HG02623 (cell line): Measurements from ENCODE around the gene UNC119B.

Experiments
- ATAC-seq: cut with Tn5 transposase; IDR thresholded peaks from one replicate; pipeline ENCODE4 v1.9.1; 2021; ENCODE audit warnings: moderate library complexity; ENCODE audit not compliant: unreplicated experiment

Gene UNC119B

DNA sequence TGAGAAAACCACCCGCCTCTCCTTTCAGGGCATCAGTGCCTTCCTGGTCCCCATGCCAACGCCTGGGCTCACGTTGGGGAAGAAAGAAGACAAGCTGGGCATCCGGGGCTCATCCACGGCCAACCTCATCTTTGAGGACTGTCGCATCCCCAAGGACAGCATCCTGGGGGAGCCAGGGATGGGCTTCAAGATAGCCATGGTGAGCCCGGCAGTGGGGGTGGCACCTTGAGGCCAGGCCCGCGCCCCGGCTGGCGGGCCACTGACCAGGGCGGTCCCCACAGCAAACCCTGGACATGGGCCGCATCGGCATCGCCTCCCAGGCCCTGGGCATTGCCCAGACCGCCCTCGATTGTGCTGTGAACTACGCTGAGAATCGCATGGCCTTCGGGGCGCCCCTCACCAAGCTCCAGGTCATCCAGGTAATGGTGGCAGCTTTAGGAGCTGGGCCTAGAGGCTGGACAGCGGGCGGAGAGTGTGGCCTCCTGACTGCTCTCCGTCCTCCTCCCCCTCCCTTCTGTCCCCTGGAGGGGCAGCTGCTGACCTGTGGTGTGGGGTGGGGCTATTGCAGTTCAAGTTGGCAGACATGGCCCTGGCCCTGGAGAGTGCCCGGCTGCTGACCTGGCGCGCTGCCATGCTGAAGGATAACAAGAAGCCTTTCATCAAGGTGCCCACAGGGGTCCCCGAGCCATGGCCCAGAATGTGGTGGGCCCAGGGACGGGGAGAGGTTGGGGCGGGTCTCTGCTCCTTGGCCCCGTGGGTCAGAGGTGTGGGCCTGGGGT lies 28.2 kb downstream of the UNC119B start:
- no peak for ATAC-seq

DNA sequence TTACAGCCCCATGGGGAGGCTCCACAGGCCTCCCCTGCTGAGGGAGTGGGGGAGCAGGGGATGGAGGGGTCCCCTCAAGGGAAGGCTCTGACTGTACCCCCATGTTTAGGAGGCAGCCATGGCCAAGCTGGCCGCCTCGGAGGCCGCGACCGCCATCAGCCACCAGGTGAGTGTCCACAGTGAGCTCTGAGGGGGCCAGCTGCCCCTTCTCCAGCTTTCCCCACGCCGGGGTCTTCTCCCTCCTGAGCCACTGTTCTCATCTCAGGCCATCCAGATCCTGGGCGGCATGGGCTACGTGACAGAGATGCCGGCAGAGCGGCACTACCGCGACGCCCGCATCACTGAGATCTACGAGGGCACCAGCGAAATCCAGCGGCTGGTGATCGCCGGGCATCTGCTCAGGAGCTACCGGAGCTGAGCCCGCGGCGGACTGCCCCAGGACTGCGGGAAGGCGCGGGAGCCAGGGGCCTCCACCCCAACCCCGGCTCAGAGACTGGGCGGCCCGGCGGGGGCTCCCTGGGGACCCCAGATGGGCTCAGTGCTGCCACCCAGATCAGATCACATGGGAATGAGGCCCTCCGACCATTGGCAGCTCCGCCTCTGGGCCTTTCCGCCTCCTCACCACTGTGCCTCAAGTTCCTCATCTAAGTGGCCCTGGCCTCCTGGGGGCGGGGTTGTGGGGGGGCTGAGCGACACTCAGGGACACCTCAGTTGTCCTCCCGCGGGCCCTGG lies 28.9 kb downstream of the UNC119B start:
- no peak for ATAC-seq

GRCh38 chr12:120739821-120740613 lies 29.8 kb downstream of the UNC119B start:
- no peak for ATAC-seq

DNA sequence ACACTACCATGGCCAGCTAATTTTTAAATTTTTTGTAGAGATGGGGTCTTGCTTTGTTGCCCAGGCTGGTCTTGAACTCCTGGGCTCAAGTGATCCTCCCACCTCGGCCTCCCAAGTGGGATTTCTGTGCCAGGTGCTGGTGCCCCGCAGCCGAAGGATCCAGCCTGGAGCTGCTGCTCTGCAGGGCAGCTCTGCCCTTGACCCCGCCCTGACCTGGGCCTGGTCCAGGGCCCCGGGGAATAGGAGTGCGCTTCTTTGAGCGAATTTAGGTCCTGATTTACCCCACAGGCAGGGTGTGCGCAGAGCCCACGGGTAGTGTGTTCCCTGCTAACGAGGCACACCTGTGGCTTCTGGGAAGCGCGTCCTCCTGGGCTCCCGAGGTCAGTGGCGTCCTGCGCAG lies 30.6 kb downstream of the UNC119B start:
- ATAC-seq, result no peak

GRCh38 chr12:120741476-120742421 lies 31.5 kb downstream of the UNC119B start:
- ATAC-seq, result no peak

DNA sequence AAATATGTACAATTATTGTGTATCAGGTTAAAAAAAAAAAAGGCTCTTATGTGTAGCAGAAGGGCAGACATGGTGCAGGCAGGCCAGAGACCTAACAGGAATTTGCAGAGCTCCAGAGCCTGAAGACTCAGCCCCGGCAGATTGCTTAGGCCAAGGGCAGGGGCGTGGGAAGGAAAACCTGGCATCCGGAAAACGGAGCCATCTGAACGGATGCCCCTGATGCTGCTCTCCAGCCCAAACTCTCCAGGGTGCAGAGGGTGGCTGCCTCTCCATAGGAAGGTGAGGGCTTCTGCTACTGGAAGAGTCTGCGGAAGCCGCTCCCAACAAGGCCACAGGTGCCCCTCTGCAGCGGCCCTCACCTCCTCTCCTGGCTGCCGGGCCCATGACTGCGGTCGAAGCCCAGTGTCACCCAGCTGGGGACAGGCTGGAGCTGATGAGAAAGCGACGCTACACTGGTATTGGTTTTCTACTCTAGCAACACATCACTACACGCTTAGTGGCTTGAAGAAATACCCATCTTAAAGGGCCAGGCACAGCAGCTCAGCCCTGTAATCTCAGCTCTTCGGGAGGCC lies 34.8 kb downstream of the UNC119B start:
- no peak for ATAC-seq

DNA sequence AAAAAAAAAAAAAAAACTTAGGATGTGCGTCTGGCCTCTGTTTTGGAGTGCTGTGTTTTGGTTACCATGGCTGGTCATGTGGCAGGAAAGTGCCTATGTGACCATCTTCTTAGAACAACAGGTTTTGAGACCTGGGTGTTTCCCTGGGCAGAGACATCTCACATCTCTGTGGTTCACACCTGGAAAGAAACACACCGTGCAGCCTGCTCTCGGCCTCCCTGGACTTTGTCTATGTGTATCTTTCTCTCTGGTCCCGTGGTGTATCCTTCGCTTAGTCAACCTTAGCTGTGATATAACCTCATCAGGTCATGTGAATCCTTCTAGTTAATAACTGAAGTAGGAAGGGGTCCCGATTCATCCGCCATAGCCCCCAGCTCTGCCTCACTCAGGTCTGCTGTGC lies 38.0 kb downstream of the UNC119B start:
- ATAC-seq, result no peak

DNA sequence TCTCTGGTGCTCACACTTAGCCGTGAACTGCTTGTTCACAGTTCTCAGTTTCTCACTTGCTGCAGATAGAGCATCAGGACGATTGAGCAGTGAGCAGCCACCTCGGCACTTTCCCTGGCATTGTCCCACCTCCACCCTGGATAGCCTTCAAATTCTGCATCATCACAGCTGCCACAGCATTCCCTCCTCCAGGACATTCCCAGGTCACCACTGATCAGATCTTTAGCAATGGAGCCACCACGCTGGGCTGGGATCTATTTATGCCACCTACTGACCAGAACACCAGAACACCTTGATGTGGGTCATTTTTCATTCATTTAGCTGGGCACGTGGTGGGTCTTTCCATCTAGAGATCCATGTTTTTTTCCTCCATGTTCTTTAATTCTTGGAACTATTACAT lies 39.0 kb downstream of the UNC119B start:
- no peak for ATAC-seq

- ATAC-seq, result no peak
These were observed 40.5 kb downstream of the UNC119B start for GRCh38 chr12:120750806-120751205.

DNA sequence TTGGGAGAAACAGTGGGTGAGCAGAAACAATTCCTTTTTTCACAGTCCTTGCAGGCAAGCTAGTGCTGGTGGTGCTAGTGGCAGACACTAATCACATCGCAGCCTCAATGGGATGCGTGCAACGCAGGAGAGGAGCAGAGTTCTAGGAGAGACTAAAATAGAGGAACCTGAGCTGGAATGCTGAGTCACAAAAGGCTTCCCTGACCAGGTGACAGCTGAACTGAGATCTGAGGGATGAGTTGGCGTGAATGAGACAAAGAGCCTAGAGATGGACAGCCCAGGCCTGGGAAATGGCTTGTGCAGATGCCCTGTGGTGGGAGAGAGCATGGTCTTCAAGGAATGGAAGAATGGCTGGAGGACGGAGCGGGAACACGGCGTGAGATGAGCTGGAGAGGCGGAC lies 41.1 kb downstream of the UNC119B start:
- ATAC-seq, result no peak

- ATAC-seq, result no peak
These were observed 44.5 kb downstream of the UNC119B start for GRCh38 chr12:120754792-120755191.

GRCh38 chr12:120755269-120755668 lies 45.0 kb downstream of the UNC119B start:
- ATAC-seq, result no peak

GRCh38 chr12:120757226-120757742 lies 47.0 kb downstream of the UNC119B start:
- no peak for ATAC-seq

GRCh38 chr12:120757949-120758348 lies 47.7 kb downstream of the UNC119B start:
- no peak for ATAC-seq

GRCh38 chr12:120758798-120759590 lies 48.7 kb downstream of the UNC119B start:
- ATAC-seq, result no peak

DNA sequence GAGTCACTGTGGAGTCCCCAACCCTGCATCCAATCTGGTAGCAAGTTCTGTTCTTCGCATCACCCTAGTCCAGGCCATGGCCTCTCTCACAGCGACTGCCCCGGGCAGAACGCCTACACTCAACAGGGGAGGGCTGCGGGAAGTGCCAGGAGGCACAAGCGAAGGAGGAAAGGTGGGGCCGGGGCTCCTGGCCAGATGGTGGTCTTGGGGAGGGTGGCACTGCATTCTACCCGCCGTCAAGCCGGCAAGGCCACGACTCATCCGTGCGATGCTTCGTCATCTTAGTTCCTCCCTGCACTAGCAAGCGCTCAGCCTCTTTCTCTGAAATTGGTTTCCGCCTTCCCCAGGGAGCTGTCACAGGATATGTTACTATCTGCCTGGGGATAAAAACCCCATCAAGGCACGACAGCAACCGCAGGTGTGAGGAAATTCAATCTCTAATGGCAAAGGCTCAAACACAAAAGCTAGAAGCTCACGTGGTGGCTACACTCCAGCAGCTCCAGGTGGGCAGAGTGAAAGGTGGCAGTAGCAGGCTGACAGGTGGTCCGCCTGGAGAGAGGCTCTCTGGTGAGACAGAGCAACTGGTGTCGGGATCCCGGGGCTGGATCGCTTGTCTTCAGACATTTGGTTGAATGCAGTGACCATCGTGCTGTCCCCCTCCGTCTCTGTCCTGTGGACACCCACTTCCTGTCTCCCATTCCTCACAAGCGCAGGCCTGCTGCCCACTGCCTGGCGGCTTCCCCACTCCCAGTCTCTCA lies 49.5 kb downstream of the UNC119B start:
- ATAC-seq, result no peak

- ATAC-seq, result no peak
These were observed 50.3 kb downstream of the UNC119B start for GRCh38 chr12:120760349-120761254.
